Osteoblast (primary cell): Measurements from ENCODE around the gene SLC2A13. TPM values are rescaled to one million over a fixed set of nuclear protein-coding genes. Genes with fewer than 3 reads are reported as not detected.

Experiments used
- DNase-seq: peaks from one replicate; pipeline ENCODE4 v3.0.0; 2011; ENCODE audit warnings: low spot score, mixed read lengths; ENCODE audit not compliant: insufficient read length; ENCODE audit errors: missing footprints
- H2AFZ ChIP-seq: 2 replicates; pipeline ENCODE4 v1.6.0; 2011; ENCODE audit warnings: mild to moderate bottlenecking, low read length
- H3K27ac ChIP-seq: 2 replicates; pipeline ENCODE4 v1.5.1; 2011; ENCODE audit warnings: mild to moderate bottlenecking, low read depth, low read length, moderate library complexity
- H3K27me3 ChIP-seq: 2 replicates; pipeline ENCODE4 v1.6.0; 2012; ENCODE audit warnings: mild to moderate bottlenecking, control low read depth, inconsistent platforms, low read length, moderate library complexity; ENCODE audit not compliant: insufficient read depth
- H3K36me3 ChIP-seq: 2 replicates; pipeline ENCODE4 v1.5.1; 2011; ENCODE audit warnings: mild to moderate bottlenecking, low read length, control low read depth, moderate library complexity; ENCODE audit not compliant: insufficient read depth
- H3K4me1 ChIP-seq: 2 replicates; pipeline ENCODE4 v1.5.1; 2011; ENCODE audit warnings: mild to moderate bottlenecking, low read length, control low read depth, moderate library complexity; ENCODE audit not compliant: insufficient read depth
- H3K4me2 ChIP-seq: 2 replicates; pipeline ENCODE4 v1.6.0; 2011; ENCODE audit warnings: mild to moderate bottlenecking, low read length; ENCODE audit not compliant: insufficient read depth
- H3K4me3 ChIP-seq: fragments of 200-600 bp; sonication (generic); 3 replicates; pipeline ENCODE4 v1.5.1; 2012; ENCODE audit warnings: mild to moderate bottlenecking, low read length, inconsistent platforms; ENCODE audit not compliant: insufficient read depth
- H3K79me2 ChIP-seq: 2 replicates; pipeline ENCODE4 v1.6.0; 2012; ENCODE audit warnings: mild to moderate bottlenecking, low read length, control low read depth, inconsistent platforms; ENCODE audit not compliant: insufficient read depth
- H3K9me3 ChIP-seq: 2 replicates; pipeline ENCODE4 v1.5.1; 2011; ENCODE audit warnings: low read depth, low read length, control low read depth
- H4K20me1 ChIP-seq: 2 replicates; pipeline ENCODE4 v1.6.0; 2012; ENCODE audit warnings: mild to moderate bottlenecking, low read length, control low read depth; ENCODE audit not compliant: insufficient read depth
- total RNA-seq: library from RNA; depleted of rRNA; stranded (reverse); fragments of >200 nt; gene quantifications from 2 replicates; pipeline ENCODE4 v1.2.3, GENCODE V29; 2012
- TF ChIP-seq, protein P1 (sequence below): IDR thresholded peaks from 2 replicates; pipeline ENCODE4 v1.5.1; 2011; ENCODE audit warnings: mild to moderate bottlenecking, low read depth, low read length, moderate library complexity; ENCODE audit errors: extremely low read depth

SLC2A13 gene
- total RNA-seq, 1 donor = 12.3 TPM

DNA sequence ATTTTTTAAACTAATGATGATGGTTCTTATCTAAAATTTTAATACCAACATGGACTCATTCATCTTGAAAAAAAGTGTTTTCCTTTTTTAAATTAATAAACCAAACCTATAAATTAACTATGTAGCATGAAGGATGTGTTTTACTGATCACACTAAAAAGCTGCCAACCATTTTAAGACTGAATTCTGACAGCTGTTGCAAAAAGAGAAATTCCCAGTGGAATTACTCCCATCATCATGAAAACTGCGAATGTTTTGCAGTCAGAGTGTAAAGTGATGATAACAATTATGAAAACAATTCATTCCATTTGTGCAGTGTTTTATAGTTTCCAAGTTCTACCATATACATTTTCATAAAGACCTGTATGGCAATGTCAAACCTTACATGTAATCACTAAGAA lies 232.8 kb downstream of the SLC2A13 start:
- no peak overlapping the region for H2AFZ ChIP-seq
- TF ChIP-seq, protein P1, sequence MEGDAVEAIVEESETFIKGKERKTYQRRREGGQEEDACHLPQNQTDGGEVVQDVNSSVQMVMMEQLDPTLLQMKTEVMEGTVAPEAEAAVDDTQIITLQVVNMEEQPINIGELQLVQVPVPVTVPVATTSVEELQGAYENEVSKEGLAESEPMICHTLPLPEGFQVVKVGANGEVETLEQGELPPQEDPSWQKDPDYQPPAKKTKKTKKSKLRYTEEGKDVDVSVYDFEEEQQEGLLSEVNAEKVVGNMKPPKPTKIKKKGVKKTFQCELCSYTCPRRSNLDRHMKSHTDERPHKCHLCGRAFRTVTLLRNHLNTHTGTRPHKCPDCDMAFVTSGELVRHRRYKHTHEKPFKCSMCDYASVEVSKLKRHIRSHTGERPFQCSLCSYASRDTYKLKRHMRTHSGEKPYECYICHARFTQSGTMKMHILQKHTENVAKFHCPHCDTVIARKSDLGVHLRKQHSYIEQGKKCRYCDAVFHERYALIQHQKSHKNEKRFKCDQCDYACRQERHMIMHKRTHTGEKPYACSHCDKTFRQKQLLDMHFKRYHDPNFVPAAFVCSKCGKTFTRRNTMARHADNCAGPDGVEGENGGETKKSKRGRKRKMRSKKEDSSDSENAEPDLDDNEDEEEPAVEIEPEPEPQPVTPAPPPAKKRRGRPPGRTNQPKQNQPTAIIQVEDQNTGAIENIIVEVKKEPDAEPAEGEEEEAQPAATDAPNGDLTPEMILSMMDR = no peak
- DNase-seq = no peak
- no peaks in the 10 kb centered on the region for H3K27me3 ChIP-seq
- H4K20me1 ChIP-seq = no peaks in the 10 kb centered on the region
- no peak overlapping the region for H3K27ac ChIP-seq
- no peak overlapping the region for H3K4me2 ChIP-seq
- no peaks in the 10 kb centered on the region for H3K36me3 ChIP-seq
- no peaks in the 10 kb centered on the region for H3K4me1 ChIP-seq
- H3K4me3 ChIP-seq = no peak overlapping the region
- H3K9me3 ChIP-seq = no peaks in the 10 kb centered on the region
- no peaks in the 10 kb centered on the region for H3K79me2 ChIP-seq

DNA sequence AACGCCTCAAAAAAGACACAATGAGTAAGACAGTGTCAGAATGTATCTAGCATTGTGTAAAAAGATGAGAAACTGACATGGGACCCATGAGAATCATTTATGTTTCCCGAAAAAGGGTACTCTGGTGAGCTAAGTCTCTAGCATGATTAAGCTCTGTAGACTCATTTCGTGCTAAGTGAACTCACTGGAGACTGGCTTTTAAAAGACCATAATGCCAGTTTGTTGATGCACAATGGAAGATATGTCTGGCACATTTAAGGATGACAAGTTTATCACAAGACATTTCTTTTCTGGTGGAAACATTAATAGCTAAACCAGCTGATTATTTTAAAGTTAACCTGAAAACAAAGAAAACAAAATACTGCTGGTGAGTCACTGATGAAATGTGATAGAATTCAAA lies 233.5 kb downstream of the SLC2A13 start:
- Histone ChIP-seq H3K9me3 (no peaks in the 10 kb centered on the region), H3K4me1 (no peaks in the 10 kb centered on the region), H3K4me2 (no peak overlapping the region), H3K27me3 (no peaks in the 10 kb centered on the region), H3K79me2 (no peaks in the 10 kb centered on the region), H4K20me1 (no peaks in the 10 kb centered on the region), H2AFZ (no peak overlapping the region), H3K4me3 (no peak overlapping the region), H3K36me3 (no peaks in the 10 kb centered on the region), H3K27ac (no peak overlapping the region)
- DNase-seq = no peak
- TF ChIP-seq, protein P1 = no peak

DNA sequence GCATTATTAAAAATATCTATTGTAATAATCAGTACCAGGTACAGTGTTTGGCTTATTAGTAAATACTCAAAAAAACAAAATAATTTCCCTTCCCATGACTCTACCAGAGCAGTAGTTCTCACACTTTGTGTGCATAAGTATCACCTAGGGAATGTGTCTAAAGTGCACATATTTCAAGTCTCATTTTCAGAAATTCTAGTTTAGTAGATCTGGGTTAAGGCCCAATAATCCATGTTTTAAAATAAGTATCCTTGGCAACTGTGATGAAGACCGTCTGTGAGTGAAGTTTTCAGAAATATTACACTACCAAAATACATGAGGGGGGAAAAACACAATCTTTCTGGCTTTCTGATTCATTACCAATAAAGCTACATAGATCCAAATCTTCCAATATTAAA lies 237.6 kb downstream of the SLC2A13 start:
- Histone ChIP-seq H3K4me1 (no peaks in the 10 kb centered on the region), H4K20me1 (no peaks in the 10 kb centered on the region), H3K27ac (no peak overlapping the region), H3K4me3 (no peak overlapping the region), H3K36me3 (no peaks in the 10 kb centered on the region), H3K4me2 (no peak overlapping the region), H2AFZ (no peak overlapping the region), H3K9me3 (no peaks in the 10 kb centered on the region), H3K27me3 (no peaks in the 10 kb centered on the region), H3K79me2 (no peaks in the 10 kb centered on the region)
- no peak for DNase-seq
- TF ChIP-seq, protein P1 = no peak

DNA sequence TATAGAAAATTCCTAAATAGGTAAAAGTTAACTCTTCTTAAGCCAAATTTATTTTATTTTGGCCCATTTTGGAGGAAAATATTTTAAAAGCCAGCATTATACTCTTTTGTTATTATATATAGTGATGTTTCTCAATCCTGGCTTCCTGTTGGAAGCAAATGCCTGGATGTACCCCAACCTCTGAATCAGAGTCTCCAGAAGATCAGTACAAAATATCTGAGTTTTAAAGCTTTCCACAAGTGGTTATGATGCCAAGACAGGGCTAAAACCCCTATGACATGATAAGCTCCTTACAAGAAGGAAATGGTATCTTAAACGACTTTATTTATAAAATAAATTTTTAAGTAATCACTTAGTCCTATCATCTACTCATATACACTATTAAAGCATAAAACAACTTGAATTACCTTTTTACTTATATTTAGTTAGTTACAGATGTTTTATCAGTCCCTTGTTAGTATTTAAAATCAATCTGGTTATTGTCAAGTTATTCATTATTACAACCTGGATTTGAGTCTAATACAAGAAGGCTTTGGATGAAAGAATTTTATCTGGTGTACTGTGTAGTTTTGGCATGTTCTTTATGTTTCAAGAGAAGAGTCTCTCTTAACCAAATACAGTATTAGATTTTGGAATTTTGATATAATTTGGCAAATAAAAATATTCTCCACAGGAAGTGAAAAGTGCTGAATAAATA lies 238.1 kb downstream of the SLC2A13 start:
- H2AFZ ChIP-seq = no peak overlapping the region
- no peaks in the 10 kb centered on the region for H3K36me3 ChIP-seq
- no peak overlapping the region for H3K4me3 ChIP-seq
- no peaks in the 10 kb centered on the region for H3K4me1 ChIP-seq
- no peaks in the 10 kb centered on the region for H3K27me3 ChIP-seq
- no peaks in the 10 kb centered on the region for H3K9me3 ChIP-seq
- H4K20me1 ChIP-seq = no peaks in the 10 kb centered on the region
- no peak for DNase-seq
- H3K79me2 ChIP-seq = no peaks in the 10 kb centered on the region
- H3K4me2 ChIP-seq = no peak overlapping the region
- TF ChIP-seq, protein P1 = no peak
- H3K27ac ChIP-seq = no peak overlapping the region
